GM12865 (cell line): ENCODE measurements around the gene CDK11B.

ENCODE experiments used
- DNase-seq: peaks from one replicate; pipeline ENCODE4 v3.0.0; 2010; ENCODE audit warnings: low read depth
- H3K4me3 ChIP-seq: 2 replicates; pipeline ENCODE4 v1.5.1; 2011; ENCODE audit warnings: mild to moderate bottlenecking, low read depth, low read length, control low read depth
- TF ChIP-seq, protein P1 (sequence below): IDR thresholded peaks from 2 replicates; pipeline ENCODE4 v1.5.1; 2011; ENCODE audit warnings: low read length, control low read depth, low read depth, inconsistent platforms; ENCODE audit not compliant: insufficient read depth; ENCODE audit errors: missing control alignments

CDK11B gene

DNA sequence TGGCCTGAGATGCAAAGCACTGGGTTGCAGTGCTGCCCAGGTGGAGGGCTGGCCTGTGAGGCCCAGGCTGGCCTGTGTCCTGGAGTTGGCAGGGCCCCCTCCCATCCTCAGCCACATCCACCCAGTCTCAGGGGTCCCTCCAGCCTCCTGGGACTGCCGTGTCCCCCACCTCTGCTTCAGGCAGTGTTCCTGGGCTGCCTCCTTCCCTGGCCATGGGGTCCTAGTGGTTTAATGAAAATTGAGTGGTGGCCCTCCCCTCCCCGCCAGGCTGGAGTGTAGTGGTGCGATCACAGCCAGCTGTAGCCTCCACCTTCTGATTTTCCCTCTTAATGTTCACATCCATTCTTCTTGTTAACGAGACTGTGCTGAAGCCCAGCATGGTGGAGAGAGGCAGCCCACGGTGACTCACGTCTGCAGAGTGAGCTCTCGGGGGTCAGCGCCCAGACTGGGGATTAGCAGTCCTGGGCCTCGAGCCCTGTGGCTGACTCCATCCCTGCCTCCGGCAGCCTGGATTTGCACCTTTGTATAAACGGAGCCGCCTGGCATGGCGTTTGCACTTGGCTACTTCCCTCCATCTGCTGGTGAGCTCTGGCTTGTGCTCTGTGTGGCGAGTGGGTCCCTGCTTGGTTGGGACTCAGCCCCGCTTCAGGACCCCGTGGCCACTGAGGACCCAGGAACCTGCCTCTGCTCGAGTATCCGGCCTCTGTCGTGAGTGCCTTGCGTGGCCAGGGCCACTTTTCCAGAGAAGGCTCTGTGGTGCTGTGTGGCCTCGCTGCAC lies 36.6 kb downstream of the CDK11B start:
- H3K4me3 ChIP-seq = no peak overlapping the region
- TF ChIP-seq, protein P1, sequence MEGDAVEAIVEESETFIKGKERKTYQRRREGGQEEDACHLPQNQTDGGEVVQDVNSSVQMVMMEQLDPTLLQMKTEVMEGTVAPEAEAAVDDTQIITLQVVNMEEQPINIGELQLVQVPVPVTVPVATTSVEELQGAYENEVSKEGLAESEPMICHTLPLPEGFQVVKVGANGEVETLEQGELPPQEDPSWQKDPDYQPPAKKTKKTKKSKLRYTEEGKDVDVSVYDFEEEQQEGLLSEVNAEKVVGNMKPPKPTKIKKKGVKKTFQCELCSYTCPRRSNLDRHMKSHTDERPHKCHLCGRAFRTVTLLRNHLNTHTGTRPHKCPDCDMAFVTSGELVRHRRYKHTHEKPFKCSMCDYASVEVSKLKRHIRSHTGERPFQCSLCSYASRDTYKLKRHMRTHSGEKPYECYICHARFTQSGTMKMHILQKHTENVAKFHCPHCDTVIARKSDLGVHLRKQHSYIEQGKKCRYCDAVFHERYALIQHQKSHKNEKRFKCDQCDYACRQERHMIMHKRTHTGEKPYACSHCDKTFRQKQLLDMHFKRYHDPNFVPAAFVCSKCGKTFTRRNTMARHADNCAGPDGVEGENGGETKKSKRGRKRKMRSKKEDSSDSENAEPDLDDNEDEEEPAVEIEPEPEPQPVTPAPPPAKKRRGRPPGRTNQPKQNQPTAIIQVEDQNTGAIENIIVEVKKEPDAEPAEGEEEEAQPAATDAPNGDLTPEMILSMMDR = no peak
- no peak for DNase-seq

DNA sequence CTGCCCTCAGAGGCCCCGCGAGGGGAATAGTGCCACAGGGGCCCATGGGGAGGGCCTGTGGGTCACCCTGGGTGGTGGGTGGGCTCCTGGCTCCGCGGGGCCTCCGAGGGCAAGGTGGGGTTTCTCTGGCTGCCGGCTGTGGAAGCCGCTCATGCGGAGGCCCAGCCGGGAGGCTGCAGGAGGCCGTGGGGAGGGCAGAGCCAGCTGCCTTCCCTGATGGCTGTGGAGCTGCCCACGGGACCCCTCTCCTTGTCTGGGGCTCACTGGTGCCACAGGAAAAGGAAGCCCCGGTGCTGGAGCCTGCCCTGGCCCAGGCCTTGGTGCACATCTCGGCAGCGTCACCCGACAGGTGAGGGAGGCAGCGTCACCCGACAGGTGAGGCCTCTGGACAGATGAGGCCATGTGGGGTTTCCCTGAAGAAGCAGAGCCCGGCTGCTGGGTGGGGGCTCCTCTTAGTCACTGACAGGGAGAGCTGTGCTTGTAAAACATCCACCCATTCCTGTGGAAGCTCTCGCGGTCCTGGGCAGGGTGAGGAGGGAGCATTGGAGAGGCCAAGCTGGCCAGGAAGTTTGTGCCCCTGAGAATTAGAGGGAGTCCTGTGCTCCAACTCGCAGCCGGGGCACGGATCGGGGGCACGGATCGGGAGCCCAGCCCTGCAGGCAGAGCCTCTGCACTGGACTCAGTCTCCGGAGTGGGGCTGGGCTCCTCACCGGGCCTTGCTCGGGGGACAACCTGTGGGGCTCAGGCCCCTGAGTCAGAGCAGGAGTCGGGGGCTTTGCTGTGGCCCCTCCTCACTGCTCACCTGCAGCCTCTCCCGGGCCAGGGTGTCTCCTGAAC lies 37.4 kb downstream of the CDK11B start:
- H3K4me3 ChIP-seq = no peak overlapping the region
- no peak for DNase-seq
- TF ChIP-seq, protein P1 = no peak

GRCh38 chr1:1620433-1621139 lies 38.2 kb downstream of the CDK11B start:
- TF ChIP-seq, protein P1 = no peak
- DNase-seq = no peak
- H3K4me3 ChIP-seq = no peak overlapping the region

GRCh38 chr1:1619917-1620361 lies 38.9 kb downstream of the CDK11B start:
- TF ChIP-seq, protein P1 = peak; percentile 35
- DNase-seq = no peak
- H3K4me3 ChIP-seq = no peak overlapping the region

DNA sequence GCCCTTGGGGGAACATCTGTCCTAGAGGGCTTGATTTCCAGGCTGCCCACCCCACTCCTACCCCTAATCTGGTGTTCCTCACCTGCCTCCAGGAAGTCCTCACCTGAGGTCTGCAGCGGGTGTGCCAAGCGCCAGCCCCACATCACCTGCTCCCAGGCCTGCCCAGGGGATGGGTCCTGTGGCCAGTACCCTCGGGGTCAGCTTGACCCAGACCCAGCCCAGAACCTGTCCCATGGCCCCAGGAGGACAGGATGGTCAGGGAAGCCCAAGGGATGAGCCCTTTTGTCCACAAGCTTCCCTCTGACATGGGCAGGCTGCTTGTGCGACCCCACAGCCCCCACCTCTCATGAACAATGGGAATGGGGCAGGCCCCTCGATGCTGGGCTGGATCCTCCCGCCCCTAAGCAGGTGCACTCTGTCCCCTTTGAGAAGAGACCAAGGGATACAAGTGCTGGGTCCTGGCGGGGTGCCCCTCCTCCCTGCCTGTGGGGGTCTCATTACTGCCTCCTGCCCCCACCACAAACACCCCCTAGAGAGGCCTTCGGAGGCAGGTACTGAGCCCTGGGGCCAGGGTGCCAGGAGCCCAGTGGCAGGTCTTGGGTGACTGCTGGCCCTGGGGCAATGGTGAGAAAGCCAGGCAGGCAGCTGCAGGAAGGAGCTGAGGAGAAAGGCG lies 40.3 kb downstream of the CDK11B start:
- TF ChIP-seq, protein P1 = no peak
- DNase-seq = no peak
- H3K4me3 ChIP-seq = no peak overlapping the region

DNA sequence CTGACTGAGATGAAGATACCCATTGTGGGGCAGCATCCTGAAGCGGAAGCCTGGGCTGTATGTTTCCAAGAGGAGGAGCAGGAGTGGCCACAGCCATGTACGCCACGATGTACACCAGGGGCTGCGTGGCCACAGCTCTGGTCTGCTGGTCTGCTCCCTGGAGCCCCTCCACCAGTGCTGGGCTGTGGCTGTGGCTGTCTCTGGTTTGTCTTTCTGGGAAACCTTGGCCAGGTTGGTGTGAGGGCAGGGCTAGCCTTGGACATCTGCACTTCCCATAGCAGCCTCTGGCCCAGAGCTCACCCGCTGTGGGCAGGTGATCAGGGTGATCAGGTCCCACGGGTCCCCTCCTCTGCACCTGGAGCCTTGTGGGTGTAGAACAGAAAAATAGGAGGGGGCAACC lies 40.9 kb downstream of the CDK11B start:
- DNase-seq = no peak
- no peak overlapping the region for H3K4me3 ChIP-seq
- TF ChIP-seq, protein P1 = no peak
